ENCODE results near the gene SYAP1.
A peak's percentile ranks its signal among the peaks of the same experiment; 100 is the strongest.

- TF ChIP-seq, protein P1, sequence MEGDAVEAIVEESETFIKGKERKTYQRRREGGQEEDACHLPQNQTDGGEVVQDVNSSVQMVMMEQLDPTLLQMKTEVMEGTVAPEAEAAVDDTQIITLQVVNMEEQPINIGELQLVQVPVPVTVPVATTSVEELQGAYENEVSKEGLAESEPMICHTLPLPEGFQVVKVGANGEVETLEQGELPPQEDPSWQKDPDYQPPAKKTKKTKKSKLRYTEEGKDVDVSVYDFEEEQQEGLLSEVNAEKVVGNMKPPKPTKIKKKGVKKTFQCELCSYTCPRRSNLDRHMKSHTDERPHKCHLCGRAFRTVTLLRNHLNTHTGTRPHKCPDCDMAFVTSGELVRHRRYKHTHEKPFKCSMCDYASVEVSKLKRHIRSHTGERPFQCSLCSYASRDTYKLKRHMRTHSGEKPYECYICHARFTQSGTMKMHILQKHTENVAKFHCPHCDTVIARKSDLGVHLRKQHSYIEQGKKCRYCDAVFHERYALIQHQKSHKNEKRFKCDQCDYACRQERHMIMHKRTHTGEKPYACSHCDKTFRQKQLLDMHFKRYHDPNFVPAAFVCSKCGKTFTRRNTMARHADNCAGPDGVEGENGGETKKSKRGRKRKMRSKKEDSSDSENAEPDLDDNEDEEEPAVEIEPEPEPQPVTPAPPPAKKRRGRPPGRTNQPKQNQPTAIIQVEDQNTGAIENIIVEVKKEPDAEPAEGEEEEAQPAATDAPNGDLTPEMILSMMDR (optimal IDR thresholded peaks at IDR 0.05 in 1 of 3, IDR thresholded peaks at IDR 0.05 in 1 of 3, conservative IDR thresholded peaks at IDR 0.05 in 1 of 3; ENCODE audit: extremely low read depth in 1 of 3, insufficient read depth in 2 of 3, low read length in 3 of 3) = no peak
- TF ChIP-seq EZH2 (IDR thresholded peaks at IDR 0.05; ENCODE audit: low read length) = peak; percentile 9
These were observed 6.8 kb upstream of the SYAP1 start, which contains the start of gene CTPS2 for GRCh38 chrX:16712548-16713155.

All from keratinocyte (primary cell).